K562 (cell line): ENCODE data around the gene TMC4. TPM values are rescaled to one million over a fixed set of nuclear protein-coding genes. Genes with fewer than 3 reads are reported as not detected.

Source experiments
- CSDE1 ChIP-seq, 2 experiments: fragments of 450-650 bp; IDR thresholded peaks; 2 replicates each; pipeline ENCODE4 v1.6.1; 2016; ENCODE audit warnings: mild to moderate bottlenecking in 1 of 2
- ESRRA ChIP-seq: fragments of 450-650 bp; IDR thresholded peaks from 2 replicates; pipeline ENCODE4 v1.6.1; 2014; ENCODE audit warnings: low read depth, mild to moderate bottlenecking, moderate library complexity, borderline replicate concordance
- FUS ChIP-seq: fragments of 200-400 bp; formaldehyde crosslinking; optimal IDR thresholded peaks from 2 replicates; pipeline ENCODE3; 2017; ENCODE audit warnings: low read depth, low read length
- HMGN3 ChIP-seq: IDR thresholded peaks from 2 replicates; pipeline ENCODE4 v1.6.1; 2011; ENCODE audit warnings: borderline replicate concordance, low read depth, mild to moderate bottlenecking, mixed read lengths, low read length; ENCODE audit not compliant: insufficient read length; ENCODE audit errors: extremely low read depth
- NCOA2 ChIP-seq, 2 experiments: fragments of 450-650 bp; IDR thresholded peaks; 2 replicates each; pipeline ENCODE4 v1.6.1; 2018; ENCODE audit warnings: mild to moderate bottlenecking in 2 of 2, moderate library complexity in 1 of 2; ENCODE audit not compliant: partially characterized antibody in 2 of 2
- NONO ChIP-seq, 2 experiments: fragments of 200-400 bp in 1 of 2; fragments of 450-650 bp in 1 of 2; formaldehyde crosslinking in 1 of 2; IDR thresholded peaks; 2 replicates each; pipeline ENCODE4 v1.6.1; 2017; ENCODE audit warnings: low read depth in 2 of 2, mild to moderate bottlenecking in 2 of 2, moderate library complexity in 2 of 2, low read length in 1 of 2
- RBBP5 ChIP-seq: fragments of 200-600 bp; sonication (generic); IDR thresholded peaks from 2 replicates; pipeline ENCODE4 v1.6.1; 2012; ENCODE audit warnings: borderline replicate concordance, mild to moderate bottlenecking, low read length, control low read depth, inconsistent platforms; ENCODE audit not compliant: insufficient read depth, poor library complexity, severe bottlenecking
- RHOXF2B ChIP-seq: fragments of 250-450 bp; sonication (Bioruptor Pico); conservative IDR thresholded peaks from 2 replicates; pipeline ENCODE4 v1.5.1; 2021
- SAFB2 ChIP-seq: fragments of 200-400 bp; formaldehyde crosslinking; IDR thresholded peaks from 2 replicates; pipeline ENCODE4 v1.6.1; 2018; ENCODE audit warnings: borderline replicate concordance, low read length, low read depth, moderate library complexity; ENCODE audit not compliant: severe bottlenecking
- SMAD4 ChIP-seq: fragments of 250-450 bp; sonication (Bioruptor Pico); conservative IDR thresholded peaks from 2 replicates; pipeline ENCODE4 v1.8.0; 2021; ENCODE audit warnings: inconsistent platforms, mild to moderate bottlenecking, moderate library complexity
- SREBF1 ChIP-seq: fragments of 150-350 bp; IDR thresholded peaks from 2 replicates; pipeline ENCODE4 v1.6.1; 2014; ENCODE audit warnings: antibody characterized with exemption, low read depth, low read length, borderline replicate concordance
- SRSF1 ChIP-seq: fragments of 200-400 bp; formaldehyde crosslinking; IDR thresholded peaks from 2 replicates; pipeline ENCODE4 v1.6.1; 2017; ENCODE audit warnings: mild to moderate bottlenecking, low read depth, low read length, moderate library complexity
- STAG1 ChIP-seq: sonication (generic); formaldehyde crosslinking; IDR thresholded peaks from 2 replicates; pipeline ENCODE4 v1.5.0; 2020; ENCODE audit warnings: missing genetic modification reagents, borderline replicate concordance
- polyA plus RNA-seq, 8 experiments: library from polyadenylated mRNA; depleted of rRNA in 4 of 8; stranded (reverse) in 5 of 8; unstranded in 3 of 8; fragments of >200 nt; fragmentation: Nextera tagmentation in 2 of 8; fragmentation: Illumina TruSeq in 1 of 8; extraction: Ambion mirVana in 2 of 8; extraction: Trizol in 1 of 8; gene quantifications; 2 replicates each; pipeline versions ENCODE4 v1.2.1 to v1.2.3, GENCODE V29; 2011 to 2014; ENCODE audit warnings: inconsistent platforms in 1 of 8, missing spikeins in 1 of 8
- total RNA-seq, 7 experiments: library from RNA; depleted of rRNA in 6 of 7; stranded (reverse); fragments of >200 nt in 6 of 7; fragmentation: Illumina TruSeq in 2 of 7; extraction: Trizol in 2 of 7; gene quantifications; 2 replicates each; pipeline versions ENCODE4 v1.2.1 to v1.2.3, GENCODE V29; 2011 to 2021; ENCODE audit warnings: low replicate concordance in 1 of 7
- TF ChIP-seq, protein P1 (sequence below): sonication (generic); formaldehyde crosslinking; IDR thresholded peaks from 2 replicates; pipeline ENCODE4 v1.9.0; 2022; ENCODE audit warnings: mild to moderate bottlenecking, missing genetic modification reagents
- TF ChIP-seq, protein P2 (sequence below): fragments of 250-450 bp; sonication (Bioruptor Pico); IDR thresholded peaks from 2 replicates; pipeline ENCODE4 v1.4.0; 2020; ENCODE audit warnings: borderline replicate concordance
- TF ChIP-seq, protein P3 (sequence below): sonication (generic); formaldehyde crosslinking; IDR thresholded peaks from 2 replicates; pipeline ENCODE4 v1.8.0; 2023; ENCODE audit warnings: mild to moderate bottlenecking, missing genetic modification reagents
- TF ChIP-seq, protein P4 (sequence below): sonication (generic); formaldehyde crosslinking; IDR thresholded peaks from 2 replicates; pipeline ENCODE4 v1.8.0; 2022; ENCODE audit warnings: mild to moderate bottlenecking, missing genetic modification reagents
- TF ChIP-seq, protein P5 (sequence below): sonication (generic); formaldehyde crosslinking; IDR thresholded peaks from 2 replicates; pipeline ENCODE4 v1.9.0; 2022; ENCODE audit warnings: mild to moderate bottlenecking, missing genetic modification reagents

TMC4 gene
- total and polyA plus RNA-seq, 9 of the 15 experiments (the other 6 are each of a cell fraction or from before 2014, with no cell fraction given) = 0.12 to 0.79 (median 0.36) TPM; not detected in 2

DNA sequence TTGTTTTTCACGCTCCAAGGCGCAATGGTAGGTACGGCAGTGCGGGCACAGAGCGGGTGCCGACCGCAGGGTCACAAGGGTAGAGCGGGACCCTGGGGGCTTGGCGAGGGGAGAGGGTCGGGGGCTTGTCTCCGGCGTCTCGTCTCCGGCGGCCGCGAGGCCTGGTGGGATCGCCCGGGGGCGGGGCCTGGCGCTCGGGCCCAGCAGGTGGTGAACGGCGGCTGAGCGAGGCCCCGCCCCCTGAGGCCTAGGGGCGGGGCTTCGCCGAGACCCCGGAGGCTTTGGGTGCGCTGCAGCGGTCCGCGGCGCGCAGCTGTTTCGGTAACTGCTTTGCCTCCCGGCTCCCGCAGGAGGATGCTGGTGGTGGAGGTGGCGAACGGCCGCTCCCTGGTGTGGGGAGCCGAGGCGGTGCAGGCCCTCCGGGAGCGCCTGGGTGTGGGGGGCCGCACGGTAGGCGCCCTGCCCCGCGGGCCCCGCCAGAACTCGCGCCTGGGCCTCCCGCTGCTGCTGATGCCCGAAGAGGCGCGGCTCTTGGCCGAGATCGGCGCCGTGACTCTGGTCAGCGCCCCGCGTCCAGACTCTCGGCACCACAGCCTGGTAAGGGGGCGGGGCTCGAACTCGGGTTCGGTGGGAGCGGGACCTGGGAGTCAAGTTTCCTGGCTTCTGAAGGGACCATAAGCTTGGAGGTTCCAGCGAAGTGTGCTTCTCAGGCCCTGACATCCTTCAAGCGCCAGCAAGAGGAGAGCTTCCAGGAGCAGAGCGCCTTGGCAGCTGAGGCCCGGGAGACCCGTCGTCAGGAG is 18.3 kb upstream of the TMC4 start, which contains the start of gene TSEN34 (continued):
- TF ChIP-seq, protein P1, sequence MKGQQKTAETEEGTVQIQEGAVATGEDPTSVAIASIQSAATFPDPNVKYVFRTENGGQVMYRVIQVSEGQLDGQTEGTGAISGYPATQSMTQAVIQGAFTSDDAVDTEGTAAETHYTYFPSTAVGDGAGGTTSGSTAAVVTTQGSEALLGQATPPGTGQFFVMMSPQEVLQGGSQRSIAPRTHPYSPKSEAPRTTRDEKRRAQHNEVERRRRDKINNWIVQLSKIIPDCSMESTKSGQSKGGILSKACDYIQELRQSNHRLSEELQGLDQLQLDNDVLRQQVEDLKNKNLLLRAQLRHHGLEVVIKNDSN (CRISPR knock-in tag) = no peak
- TF ChIP-seq, protein P2, sequence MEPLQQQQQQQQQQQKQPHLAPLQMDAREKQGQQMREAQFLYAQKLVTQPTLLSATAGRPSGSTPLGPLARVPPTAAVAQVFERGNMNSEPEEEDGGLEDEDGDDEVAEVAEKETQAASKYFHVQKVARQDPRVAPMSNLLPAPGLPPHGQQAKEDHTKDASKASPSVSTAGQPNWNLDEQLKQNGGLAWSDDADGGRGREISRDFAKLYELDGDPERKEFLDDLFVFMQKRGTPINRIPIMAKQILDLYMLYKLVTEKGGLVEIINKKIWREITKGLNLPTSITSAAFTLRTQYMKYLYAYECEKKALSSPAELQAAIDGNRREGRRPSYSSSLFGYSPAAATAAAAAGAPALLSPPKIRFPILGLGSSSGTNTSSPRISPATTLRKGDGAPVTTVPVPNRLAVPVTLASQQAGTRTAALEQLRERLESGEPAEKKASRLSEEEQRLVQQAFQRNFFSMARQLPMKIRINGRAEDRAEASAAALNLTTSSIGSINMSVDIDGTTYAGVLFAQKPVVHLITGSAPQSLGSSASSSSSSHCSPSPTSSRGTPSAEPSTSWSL (CRISPR knock-in tag) = 0 out of 2 replicates have a peak, but pooled peaks have one; percentile 3
- TF ChIP-seq SRSF1 (no peak), ESRRA (0 out of 2 replicates have a peak, but pooled peaks have one; percentile 10), RBBP5 (peak; percentile 71), SMAD4 (CRISPR knock-in tag) (0 out of 2 replicates have a peak, but pooled peaks have one; percentile 56), HMGN3 (peak; percentile 88), NONO (IDR thresholded peaks at IDR 0.05; ENCODE audit: low read depth in 2 of 2, low read length in 1 of 2) (peak in 1 of 2 experiments; percentile 79; a peak in 1 of 4 replicates), SAFB2 (no peak), STAG1 (no peak), CSDE1 (IDR thresholded peaks at IDR 0.05) (no peak), RHOXF2B (no peak), SREBF1 (no peak), NCOA2 (IDR thresholded peaks at IDR 0.05; ENCODE audit: partially characterized antibody in 2 of 2) (no peak), FUS (peak; percentile 76)
- TF ChIP-seq, protein P3, sequence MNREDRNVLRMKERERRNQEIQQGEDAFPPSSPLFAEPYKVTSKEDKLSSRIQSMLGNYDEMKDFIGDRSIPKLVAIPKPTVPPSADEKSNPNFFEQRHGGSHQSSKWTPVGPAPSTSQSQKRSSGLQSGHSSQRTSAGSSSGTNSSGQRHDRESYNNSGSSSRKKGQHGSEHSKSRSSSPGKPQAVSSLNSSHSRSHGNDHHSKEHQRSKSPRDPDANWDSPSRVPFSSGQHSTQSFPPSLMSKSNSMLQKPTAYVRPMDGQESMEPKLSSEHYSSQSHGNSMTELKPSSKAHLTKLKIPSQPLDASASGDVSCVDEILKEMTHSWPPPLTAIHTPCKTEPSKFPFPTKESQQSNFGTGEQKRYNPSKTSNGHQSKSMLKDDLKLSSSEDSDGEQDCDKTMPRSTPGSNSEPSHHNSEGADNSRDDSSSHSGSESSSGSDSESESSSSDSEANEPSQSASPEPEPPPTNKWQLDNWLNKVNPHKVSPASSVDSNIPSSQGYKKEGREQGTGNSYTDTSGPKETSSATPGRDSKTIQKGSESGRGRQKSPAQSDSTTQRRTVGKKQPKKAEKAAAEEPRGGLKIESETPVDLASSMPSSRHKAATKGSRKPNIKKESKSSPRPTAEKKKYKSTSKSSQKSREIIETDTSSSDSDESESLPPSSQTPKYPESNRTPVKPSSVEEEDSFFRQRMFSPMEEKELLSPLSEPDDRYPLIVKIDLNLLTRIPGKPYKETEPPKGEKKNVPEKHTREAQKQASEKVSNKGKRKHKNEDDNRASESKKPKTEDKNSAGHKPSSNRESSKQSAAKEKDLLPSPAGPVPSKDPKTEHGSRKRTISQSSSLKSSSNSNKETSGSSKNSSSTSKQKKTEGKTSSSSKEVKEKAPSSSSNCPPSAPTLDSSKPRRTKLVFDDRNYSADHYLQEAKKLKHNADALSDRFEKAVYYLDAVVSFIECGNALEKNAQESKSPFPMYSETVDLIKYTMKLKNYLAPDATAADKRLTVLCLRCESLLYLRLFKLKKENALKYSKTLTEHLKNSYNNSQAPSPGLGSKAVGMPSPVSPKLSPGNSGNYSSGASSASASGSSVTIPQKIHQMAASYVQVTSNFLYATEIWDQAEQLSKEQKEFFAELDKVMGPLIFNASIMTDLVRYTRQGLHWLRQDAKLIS = peak; percentile 62; the same call in 1 of the 2 replicates
- TF ChIP-seq, protein P4, sequence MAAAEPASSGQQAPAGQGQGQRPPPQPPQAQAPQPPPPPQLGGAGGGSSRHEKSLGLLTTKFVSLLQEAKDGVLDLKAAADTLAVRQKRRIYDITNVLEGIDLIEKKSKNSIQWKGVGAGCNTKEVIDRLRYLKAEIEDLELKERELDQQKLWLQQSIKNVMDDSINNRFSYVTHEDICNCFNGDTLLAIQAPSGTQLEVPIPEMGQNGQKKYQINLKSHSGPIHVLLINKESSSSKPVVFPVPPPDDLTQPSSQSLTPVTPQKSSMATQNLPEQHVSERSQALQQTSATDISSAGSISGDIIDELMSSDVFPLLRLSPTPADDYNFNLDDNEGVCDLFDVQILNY (CRISPR knock-in tag) = 0 out of 2 replicates have a peak, but pooled peaks have one; percentile 23
- TF ChIP-seq, protein P5, sequence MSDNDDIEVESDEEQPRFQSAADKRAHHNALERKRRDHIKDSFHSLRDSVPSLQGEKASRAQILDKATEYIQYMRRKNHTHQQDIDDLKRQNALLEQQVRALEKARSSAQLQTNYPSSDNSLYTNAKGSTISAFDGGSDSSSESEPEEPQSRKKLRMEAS (CRISPR knock-in tag) = peak; percentile 15; the same call in 1 of the 2 replicates
